C4-2B (cell line): ENCODE results near the gene ACTL8.

Experiments used
- CTCF ChIP-seq: fragments of 450-650 bp; conservative IDR thresholded peaks from 2 replicates; pipeline ENCODE4 v1.5.1; 2017; ENCODE audit warnings: mild to moderate bottlenecking
- ZFX ChIP-seq: fragments of 450-650 bp; IDR thresholded peaks from 2 replicates; pipeline ENCODE4 v1.6.1; 2017

- no peak for TF ChIP-seq CTCF
- TF ChIP-seq ZFX, result no peak
Observed at GRCh38 chr1:17816511-17816910, 61.4 kb downstream of the ACTL8 start.
